Stomach smooth muscle (tissue), 2 donors: ENCODE measurements around the gene CIAO3.

ENCODE experiments used
- H3K27ac ChIP-seq: one replicate; pipeline ENCODE4 v1.7.0; 2013; ENCODE audit warnings: mild to moderate bottlenecking, low read length, inconsistent platforms
- H3K27me3 ChIP-seq, 2 donors: one replicate each; pipeline ENCODE4 v1.7.0; 2013; ENCODE audit warnings: low read length in 2 of 2; ENCODE audit not compliant: insufficient read depth in 2 of 2, control insufficient read depth in 1 of 2
- H3K36me3 ChIP-seq, 2 donors: one replicate each; pipeline ENCODE4 v1.7.0; 2013; ENCODE audit warnings: low read length in 2 of 2; ENCODE audit not compliant: control insufficient read depth in 2 of 2, insufficient read depth in 2 of 2
- H3K4me1 ChIP-seq: one replicate; pipeline ENCODE4 v1.7.0; 2013; ENCODE audit warnings: low read length; ENCODE audit not compliant: control insufficient read depth, insufficient read depth
- H3K4me3 ChIP-seq, 2 donors: one replicate each; pipeline ENCODE4 v1.7.0; 2013; ENCODE audit warnings: low read length in 2 of 2
- H3K9ac ChIP-seq, 2 donors: one replicate each; pipeline ENCODE4 v1.7.0; 2013; ENCODE audit warnings: low read length in 2 of 2, mild to moderate bottlenecking in 1 of 2
- H3K9me3 ChIP-seq, 2 donors: one replicate each; pipeline ENCODE4 v1.7.0; 2013; ENCODE audit warnings: low read length in 2 of 2; ENCODE audit not compliant: control insufficient read depth in 2 of 2
- donor health status: healthy.
- donor health status: Pancreatic carcinoma.

Gene CIAO3

GRCh38 chr16:720990-721764 lies 19.6 kb downstream of the CIAO3 start, which contains the start of gene ANTKMT:
Gene ANTKMT, plus strand, starts transcription at chr16:721146. Its CDS starts 129 bp downstream, at chr16:721275.
- H3K4me1 ChIP-seq, result peaks cover 50% of the 10 kb centered on the region
- no peaks in the 10 kb centered on the region for H3K36me3 ChIP-seq
- H3K4me3 ChIP-seq, result peak within 1 kb of the TSS; percentile 75 to 84
- peak within 1 kb of the TSS; percentile 72 to 73 for H3K9ac ChIP-seq
- peaks cover 8 to 20% of the 10 kb centered on the region in 2 donors for H3K27me3 ChIP-seq
- H3K27ac ChIP-seq, result peak within 1 kb of the TSS; percentile 82
- no peaks in the 10 kb centered on the region for H3K9me3 ChIP-seq

GRCh38 chr16:720447-720989 lies 20.3 kb downstream of the CIAO3 start:
- H3K27ac ChIP-seq, result peak overlapping the region; percentile 82
- no peaks in the 10 kb centered on the region for H3K36me3 ChIP-seq
- H3K4me1 ChIP-seq, result peaks cover 54% of the 10 kb centered on the region
- peaks cover 3 to 18% of the 10 kb centered on the region in 2 donors for H3K27me3 ChIP-seq
- no peaks in the 10 kb centered on the region for H3K9me3 ChIP-seq
- H3K4me3 ChIP-seq, result peak overlapping the region; percentile 75 to 84
- H3K9ac ChIP-seq, result peak overlapping the region; percentile 72 to 73

DNA sequence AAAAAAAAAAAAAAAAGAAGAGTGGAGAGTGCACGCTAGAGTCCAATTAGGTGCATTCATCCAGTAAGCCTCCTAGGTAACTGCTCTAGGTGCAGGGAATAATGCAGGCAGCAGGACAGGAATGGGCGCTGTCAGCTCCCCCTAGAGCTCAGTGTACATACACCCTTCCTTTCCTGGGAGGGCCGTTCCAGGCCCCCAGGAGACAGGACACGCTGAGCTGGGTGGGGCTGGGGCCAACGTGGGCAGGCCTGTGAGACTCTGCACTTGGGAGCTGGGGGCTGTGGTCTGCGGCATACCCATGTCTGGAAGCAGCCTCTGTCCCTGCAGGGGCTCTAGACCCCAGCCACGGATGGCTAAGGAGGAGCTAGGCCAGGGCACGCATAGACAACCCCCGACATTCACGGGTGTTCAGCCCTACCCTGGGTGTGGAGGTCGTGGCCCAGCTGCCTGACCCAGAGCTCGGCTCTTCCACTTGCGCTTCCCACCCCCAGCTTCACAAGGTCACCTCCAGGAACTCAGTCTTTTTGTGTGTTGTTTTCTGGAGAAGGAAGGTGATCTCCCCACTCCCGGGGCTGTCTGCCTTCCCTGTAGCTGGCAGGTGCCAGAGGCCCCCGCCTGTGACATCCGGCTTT lies 20.9 kb downstream of the CIAO3 start:
- Histone ChIP-seq H3K27ac (peak overlapping the region; percentile 82), H3K27me3 (peaks cover 2 to 13% of the 10 kb centered on the region in 2 donors), H3K9ac (peak overlapping the region; percentile 72 to 73), H3K9me3 (no peaks in the 10 kb centered on the region), H3K36me3 (no peaks in the 10 kb centered on the region), H3K4me1 (peaks cover 59% of the 10 kb centered on the region), H3K4me3 (peak overlapping the region; percentile 75 to 84)

- Histone ChIP-seq H3K4me1 (peaks cover 67% of the 10 kb centered on the region), H3K27ac (no peak overlapping the region), H3K4me3 (no peak overlapping the region), H3K27me3 (peaks cover 2 to 12% of the 10 kb centered on the region in 2 donors), H3K36me3 (no peaks in the 10 kb centered on the region), H3K9ac (no peak overlapping the region), H3K9me3 (no peaks in the 10 kb centered on the region)
Observed at GRCh38 chr16:718922-719321, 21.9 kb downstream of the CIAO3 start.

GRCh38 chr16:718389-718788 lies 22.4 kb downstream of the CIAO3 start:
- Histone ChIP-seq H3K27ac (no peak overlapping the region), H3K36me3 (no peaks in the 10 kb centered on the region), H3K4me1 (peaks cover 67% of the 10 kb centered on the region), H3K27me3 (peaks cover 2 to 12% of the 10 kb centered on the region in 2 donors), H3K4me3 (no peak overlapping the region), H3K9me3 (no peaks in the 10 kb centered on the region), H3K9ac (no peak overlapping the region)

GRCh38 chr16:717450-718245 lies 23.1 kb downstream of the CIAO3 start:
- Histone ChIP-seq H3K36me3 (no peaks in the 10 kb centered on the region), H3K4me1 (peaks cover 67% of the 10 kb centered on the region), H3K9ac (no peak overlapping the region), H3K4me3 (no peak overlapping the region), H3K27ac (no peak overlapping the region), H3K9me3 (no peaks in the 10 kb centered on the region), H3K27me3 (peaks cover 2 to 12% of the 10 kb centered on the region in 2 donors)

DNA sequence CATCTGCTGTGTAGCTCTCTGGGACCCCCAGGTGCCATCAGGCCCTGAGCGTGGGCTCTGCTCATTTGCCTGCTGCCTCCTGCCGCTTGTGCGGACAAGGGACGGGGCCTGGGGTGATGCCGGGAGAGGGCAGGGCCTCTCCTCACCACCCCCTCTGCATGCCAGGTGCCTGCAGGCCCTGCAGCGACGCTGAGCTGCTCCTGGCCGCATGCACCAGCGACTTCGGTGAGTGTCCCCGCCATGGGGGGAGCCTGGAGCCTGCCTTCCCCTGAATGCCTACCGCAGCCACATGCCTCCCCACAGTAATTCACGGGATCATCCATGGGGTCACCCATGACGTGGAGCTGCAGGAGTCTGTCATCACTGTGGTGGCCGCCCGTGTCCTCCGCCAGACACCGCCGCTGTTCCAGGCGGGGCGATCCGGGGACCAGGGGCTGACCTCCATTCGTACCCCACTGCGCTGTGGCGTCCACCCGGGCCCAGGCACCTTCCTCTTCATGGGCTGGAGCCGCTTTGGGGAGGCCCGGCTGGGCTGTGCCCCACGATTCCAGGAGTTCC lies 23.9 kb downstream of the CIAO3 start:
- Histone ChIP-seq H3K4me3 (peak overlapping the region in 1 of 2 donors; percentile 74), H3K9ac (no peak overlapping the region)

DNA sequence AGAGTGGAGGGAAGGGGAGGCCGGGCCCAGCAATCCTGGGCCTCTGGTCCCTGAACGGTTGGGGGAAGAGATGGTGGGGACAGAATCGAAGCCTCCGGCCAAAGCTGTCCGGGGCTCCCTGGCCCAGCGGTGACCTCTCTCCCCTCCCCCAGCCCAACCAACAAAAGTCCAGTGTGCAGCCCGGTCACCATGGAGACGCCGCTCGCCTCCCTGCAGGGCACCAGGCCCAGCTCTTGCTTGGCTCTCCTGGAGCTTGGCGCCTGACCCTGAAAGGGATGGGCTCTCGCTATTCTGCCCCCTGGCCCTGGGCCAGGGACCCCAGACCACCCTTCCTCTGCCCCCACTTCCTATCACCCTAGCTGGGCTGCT lies 24.6 kb downstream of the CIAO3 start:
- no peak overlapping the region for H3K27ac ChIP-seq
- peak overlapping the region; percentile 20 to 47 for H3K9ac ChIP-seq
- no peaks in the 10 kb centered on the region for H3K36me3 ChIP-seq
- H3K27me3 ChIP-seq, result peaks cover 6 to 16% of the 10 kb centered on the region in 2 donors
- H3K9me3 ChIP-seq, result no peaks in the 10 kb centered on the region
- peaks cover 56% of the 10 kb centered on the region for H3K4me1 ChIP-seq
- H3K4me3 ChIP-seq, result peak overlapping the region; percentile 40 to 74

More for the DNA sequence above, 23.9 kb downstream of the CIAO3 start:
- no peaks in the 10 kb centered on the region for H3K9me3 ChIP-seq
- no peak overlapping the region for H3K27ac ChIP-seq
- peaks cover 2 to 12% of the 10 kb centered on the region in 2 donors for H3K27me3 ChIP-seq
- no peaks in the 10 kb centered on the region for H3K36me3 ChIP-seq
- H3K4me1 ChIP-seq, result peaks cover 62% of the 10 kb centered on the region

GRCh38 chr16:715477-716199 lies 25.2 kb downstream of the CIAO3 start:
- no peaks in the 10 kb centered on the region for H3K9me3 ChIP-seq
- H3K27ac ChIP-seq, result no peak overlapping the region
- peak overlapping the region; percentile 38 to 47 for H3K9ac ChIP-seq
- H3K27me3 ChIP-seq, result peaks cover 11 to 22% of the 10 kb centered on the region in 2 donors
- H3K4me1 ChIP-seq, result peaks cover 51% of the 10 kb centered on the region
- no peaks in the 10 kb centered on the region for H3K36me3 ChIP-seq
- peak overlapping the region; percentile 40 to 74 for H3K4me3 ChIP-seq
